Measurements from ENCODE around the gene KLHL25.
A peak's percentile ranks its signal among the peaks of the same experiment; 100 is the strongest.

KLHL25 gene

DNA sequence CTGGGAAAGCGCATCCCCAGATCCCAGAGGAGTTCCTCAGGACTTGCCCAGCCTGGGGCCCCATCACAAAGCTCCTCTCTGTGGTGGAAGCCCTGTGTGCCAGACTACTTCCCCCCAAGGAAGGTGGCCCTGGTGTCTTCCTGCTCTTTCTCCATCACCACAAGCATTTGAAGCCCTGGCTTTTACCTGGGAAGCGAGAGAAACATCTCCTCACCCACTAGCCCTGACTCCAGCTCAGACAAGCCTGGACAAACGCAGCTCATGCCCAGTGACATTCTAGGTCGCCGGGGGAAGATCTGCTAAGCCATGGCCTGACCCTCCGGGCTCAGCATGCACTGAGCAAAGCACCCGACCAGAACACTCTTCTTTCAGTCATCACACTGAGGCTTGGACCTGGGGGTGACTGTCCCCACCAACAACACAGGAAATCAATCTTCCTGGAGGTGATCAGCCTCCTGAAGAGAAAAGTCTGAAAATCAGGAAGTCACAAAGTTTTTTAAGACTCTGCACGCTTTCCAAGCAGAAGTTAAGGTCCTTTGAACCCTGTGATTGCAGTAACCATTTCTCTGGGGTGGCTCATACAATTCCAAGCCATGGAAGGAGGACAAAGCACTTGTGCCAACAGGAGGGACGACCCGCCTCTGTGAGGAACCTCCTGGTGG, 40.8 kb downstream of the KLHL25 start:
- H3K9me3 Mint-ChIP-seq: no peaks in the 10 kb centered on the region
- H3K4me1 Mint-ChIP-seq (ENCODE audit: low read depth): peaks cover 32% of the 10 kb centered on the region
- H3K27ac Mint-ChIP-seq: peak overlapping the region; percentile 82
- H3K4me3 Mint-ChIP-seq: no peak overlapping the region
- DNase-seq: no peak
- H3K36me3 Mint-ChIP-seq (ENCODE audit: low read depth): peaks cover 20% of the 10 kb centered on the region
- H3K27me3 Mint-ChIP-seq: no peaks in the 10 kb centered on the region

DNA sequence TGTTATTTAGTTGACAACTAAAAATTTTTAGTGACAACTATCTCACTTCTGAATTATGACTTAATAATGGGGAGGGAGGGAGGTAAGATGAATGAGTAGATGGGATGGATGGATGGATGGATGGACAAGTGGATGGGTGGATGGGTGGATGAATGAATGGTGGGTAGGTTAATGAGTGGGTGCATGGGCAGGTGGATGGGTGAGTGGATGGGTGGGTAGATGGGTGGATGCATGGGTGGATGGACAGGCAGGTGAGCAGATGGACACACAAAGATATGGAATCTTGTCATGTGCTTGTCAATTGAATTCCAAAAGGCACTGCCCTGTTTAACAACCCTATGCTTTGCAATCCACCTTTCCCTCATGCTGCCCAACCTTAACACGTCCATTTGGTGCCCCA, 41.5 kb downstream of the KLHL25 start:
- H3K27me3 Mint-ChIP-seq: no peaks in the 10 kb centered on the region
- peaks cover 32% of the 10 kb centered on the region for H3K4me1 Mint-ChIP-seq (ENCODE audit: low read depth)
- DNase-seq: no peak
- H3K4me3 Mint-ChIP-seq: no peak overlapping the region
- peak overlapping the region; percentile 22 for H3K27ac Mint-ChIP-seq
- peaks cover 21% of the 10 kb centered on the region for H3K36me3 Mint-ChIP-seq (ENCODE audit: low read depth)
- H3K9me3 Mint-ChIP-seq: no peaks in the 10 kb centered on the region

DNA sequence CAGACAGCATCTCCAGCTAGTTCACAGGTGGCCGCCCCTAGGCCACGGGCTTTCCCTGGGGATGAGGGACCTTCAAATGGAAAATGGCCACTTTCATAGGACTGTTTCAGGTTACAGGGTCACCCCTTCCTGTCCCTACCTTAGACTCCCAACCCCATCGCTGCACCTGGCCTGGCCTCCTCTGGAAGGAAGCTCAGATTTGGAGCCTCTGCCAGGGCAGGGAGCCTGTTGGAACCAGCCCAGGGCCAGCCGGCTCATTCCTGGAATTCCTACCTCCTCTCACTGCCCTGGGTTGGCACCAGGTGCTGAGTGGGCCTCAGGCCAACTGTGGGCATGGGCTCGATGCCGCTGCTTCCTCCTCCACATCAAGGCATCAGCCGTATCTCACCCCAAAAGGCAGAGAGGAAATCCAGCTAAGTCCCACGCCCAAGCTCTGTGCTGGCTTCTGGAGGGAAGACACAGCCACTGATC, 42.2 kb downstream of the KLHL25 start:
- H3K36me3 Mint-ChIP-seq (ENCODE audit: low read depth): peaks cover 22% of the 10 kb centered on the region
- H3K4me1 Mint-ChIP-seq (ENCODE audit: low read depth): peaks cover 32% of the 10 kb centered on the region
- H3K27ac Mint-ChIP-seq: peak overlapping the region; percentile 80
- DNase-seq: no peak
- no peak overlapping the region for H3K4me3 Mint-ChIP-seq
- no peaks in the 10 kb centered on the region for H3K27me3 Mint-ChIP-seq
- H3K9me3 Mint-ChIP-seq: no peaks in the 10 kb centered on the region

DNA sequence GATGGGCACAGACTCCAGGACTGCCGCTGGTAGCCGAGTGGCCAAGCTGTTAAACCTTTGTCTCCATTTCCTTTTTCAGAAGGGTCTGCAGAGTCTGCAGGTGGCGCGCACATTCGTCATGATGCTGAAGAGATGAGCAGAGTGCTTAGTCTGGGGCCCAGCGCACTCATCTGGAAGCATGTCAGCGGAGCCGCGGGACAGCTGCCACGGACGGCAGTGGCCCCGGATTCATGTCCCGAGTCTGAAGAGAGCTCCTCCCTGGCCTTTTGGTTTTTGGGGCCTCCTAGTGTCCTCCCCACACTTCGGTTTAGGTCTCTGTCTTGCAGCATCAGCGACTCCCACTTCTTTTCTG, 42.6 kb downstream of the KLHL25 start:
- Mint-ChIP-seq H3K9me3 (no peaks in the 10 kb centered on the region), H3K4me1 (ENCODE audit: low read depth) (peaks cover 33% of the 10 kb centered on the region), H3K27me3 (no peaks in the 10 kb centered on the region), H3K27ac (peak overlapping the region; percentile 76), H3K36me3 (ENCODE audit: low read depth) (peaks cover 26% of the 10 kb centered on the region), H3K4me3 (no peak overlapping the region)
- DNase-seq: no peak

DNA sequence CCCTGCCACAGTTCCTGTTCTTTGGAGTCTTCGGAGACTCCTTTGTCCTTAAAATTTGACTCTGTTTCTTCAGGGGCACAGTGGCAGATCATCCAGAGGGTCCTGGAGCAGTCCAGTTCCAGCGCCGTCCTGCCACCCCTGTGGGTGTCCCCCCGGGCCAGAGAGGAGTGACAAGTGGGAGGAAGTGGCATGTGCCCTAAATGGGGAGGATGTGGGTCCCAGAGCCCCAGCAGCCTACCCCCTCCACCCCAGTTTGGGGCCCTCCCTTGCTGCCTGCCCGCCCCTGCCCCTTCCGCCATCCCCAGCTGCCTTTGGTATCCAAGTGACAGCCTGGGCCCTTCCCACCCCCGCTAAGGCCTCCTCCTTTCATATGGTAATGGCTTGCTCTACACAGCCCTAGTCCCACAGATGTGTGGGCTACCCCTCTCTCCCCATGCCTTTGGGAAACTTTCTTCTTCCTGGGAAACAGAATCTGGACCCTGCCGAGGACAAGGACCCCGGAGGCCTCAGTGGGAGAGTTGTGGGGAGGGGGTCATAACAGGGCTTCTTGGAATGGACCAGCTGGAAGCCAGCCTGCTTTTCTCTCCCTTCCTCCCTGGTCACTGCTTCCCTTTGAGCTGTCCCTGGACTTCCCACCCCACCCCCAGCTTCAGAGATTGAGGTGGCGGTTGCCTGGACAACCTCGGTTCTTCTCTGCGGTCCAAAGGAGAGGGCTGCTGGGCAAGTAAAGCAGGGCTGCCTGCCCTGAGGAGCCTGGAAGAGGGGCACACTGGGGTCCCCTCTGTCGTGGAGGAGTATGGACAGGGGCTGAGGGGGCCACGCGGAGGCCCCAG, 43.2 kb downstream of the KLHL25 start:
- Mint-ChIP-seq H3K36me3 (ENCODE audit: low read depth) (peaks cover 32% of the 10 kb centered on the region), H3K4me3 (no peak overlapping the region), H3K27ac (peak overlapping the region; percentile 76), H3K27me3 (no peaks in the 10 kb centered on the region), H3K9me3 (no peaks in the 10 kb centered on the region), H3K4me1 (ENCODE audit: low read depth) (peaks cover 33% of the 10 kb centered on the region)
- DNase-seq: no peak

DNA sequence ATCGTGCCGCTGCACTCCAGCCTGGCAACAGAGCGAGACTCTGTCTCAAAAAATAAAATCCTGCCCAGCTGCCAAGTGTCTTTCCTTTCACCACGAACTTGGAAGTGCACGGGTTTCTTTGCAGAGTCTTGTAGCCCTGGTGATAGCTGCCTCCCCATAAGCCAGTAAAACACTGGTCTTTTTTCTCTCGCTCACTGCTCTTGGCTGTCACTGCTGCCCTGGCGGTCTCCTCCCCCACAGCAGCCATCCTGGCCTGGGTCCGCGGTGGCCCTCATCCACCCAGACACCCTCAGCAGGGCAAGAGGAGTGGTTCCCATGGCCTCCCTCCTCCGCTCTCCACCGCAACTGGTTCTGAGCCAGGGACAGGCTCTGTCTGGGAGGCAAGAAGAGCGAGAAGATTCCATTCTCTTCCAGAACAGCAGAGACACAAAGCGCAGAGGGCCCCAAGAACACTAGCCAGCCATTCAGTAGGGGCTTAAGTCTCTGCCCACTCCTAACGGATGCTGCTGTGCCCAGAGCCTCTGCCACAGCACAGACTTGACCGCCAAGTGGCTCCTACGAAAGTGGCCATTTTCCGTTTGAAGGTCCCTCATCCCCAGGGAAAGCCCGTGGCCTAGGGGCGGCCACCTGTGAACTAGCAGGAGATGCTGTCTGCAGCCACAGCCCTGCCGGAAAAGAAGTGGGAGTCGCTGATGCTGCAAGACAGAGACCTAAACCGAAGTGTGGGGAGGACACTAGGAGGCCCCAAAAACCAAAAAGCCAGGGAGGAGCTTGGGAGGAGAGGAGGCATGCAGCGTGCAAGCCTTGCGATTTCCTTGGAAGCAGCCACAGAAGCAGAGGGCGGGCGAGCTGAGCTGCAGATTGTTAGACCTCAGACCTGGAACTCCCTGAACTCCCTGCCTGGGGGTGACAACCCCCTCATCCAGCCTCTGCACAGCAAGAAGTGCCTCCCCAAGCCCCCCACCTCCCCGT, 44.1 kb downstream of the KLHL25 start:
- peak; percentile 33 for DNase-seq
- Mint-ChIP-seq H3K36me3 (ENCODE audit: low read depth) (peaks cover 41% of the 10 kb centered on the region), H3K9me3 (no peaks in the 10 kb centered on the region), H3K27me3 (no peaks in the 10 kb centered on the region), H3K4me3 (no peak overlapping the region), H3K27ac (peak overlapping the region; percentile 76), H3K4me1 (ENCODE audit: low read depth) (peaks cover 33% of the 10 kb centered on the region)

DNA sequence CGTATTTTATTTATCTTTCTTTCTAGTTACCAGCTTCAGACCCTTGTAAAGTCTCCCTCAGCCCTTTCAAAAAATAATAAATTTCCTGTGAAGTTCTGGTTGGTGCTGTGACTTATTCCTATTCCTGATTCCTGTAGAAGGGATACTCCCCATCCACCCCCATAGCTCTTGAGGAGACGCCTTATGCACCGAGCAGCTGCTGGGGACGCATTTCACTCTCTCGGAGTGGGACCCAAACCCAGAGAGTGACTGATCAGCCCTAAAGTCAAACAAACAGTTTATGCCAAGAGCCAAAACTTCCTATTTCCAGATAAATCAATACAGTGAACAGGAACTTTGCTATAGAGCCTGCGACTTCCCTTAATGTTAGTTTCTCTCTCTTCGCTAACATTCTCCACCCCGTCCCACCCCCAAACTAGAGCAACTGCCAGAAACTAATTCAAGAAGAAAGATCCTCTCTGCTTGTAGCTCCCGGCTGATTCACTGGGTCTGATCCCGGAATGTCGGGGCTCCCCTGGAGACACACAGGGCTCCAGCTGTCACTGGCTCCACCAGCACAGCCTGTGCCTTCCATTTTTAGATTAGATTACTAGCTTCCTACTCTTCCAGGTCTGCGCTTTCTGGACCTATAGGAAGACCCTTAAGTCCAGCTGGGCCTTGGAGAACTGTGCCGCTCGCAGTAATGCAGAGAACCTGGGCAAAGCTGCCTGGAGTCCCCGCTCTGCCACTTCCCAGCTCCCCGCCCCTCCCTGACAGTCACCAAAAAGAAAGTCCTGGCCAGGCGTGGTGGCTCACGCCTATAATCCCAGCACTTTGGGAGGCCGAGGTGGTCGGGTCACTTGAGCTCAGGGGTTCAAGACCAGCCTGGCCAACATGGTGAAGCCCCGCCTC, 45.2 kb downstream of the KLHL25 start:
- H3K36me3 Mint-ChIP-seq (ENCODE audit: low read depth): peaks cover 52% of the 10 kb centered on the region
- DNase-seq: peak; percentile 22
- peak overlapping the region; percentile 65 for H3K27ac Mint-ChIP-seq
- peaks cover 33% of the 10 kb centered on the region for H3K4me1 Mint-ChIP-seq (ENCODE audit: low read depth)
- no peaks in the 10 kb centered on the region for H3K9me3 Mint-ChIP-seq
- no peaks in the 10 kb centered on the region for H3K27me3 Mint-ChIP-seq
- H3K4me3 Mint-ChIP-seq: no peak overlapping the region

DNA sequence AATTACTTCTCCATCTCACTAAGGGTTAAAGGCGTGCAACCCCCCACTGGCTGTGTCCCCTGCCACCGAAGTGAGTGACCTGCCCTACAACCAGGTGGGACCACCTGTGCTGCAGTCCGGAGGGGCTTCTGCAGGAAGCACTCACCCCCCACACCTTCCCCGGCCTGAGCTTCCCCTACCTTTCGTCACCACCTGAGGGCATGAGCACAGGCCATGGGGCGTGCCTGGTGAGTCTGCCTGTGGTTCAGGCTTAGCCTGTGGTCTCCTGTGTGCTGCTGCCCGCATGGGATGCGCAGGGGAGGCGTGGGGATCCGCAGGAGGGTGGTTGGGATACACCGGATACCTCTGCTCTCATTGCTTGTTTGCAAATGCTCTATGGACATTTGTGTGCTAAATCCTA, 46.0 kb downstream of the KLHL25 start:
- peaks cover 31% of the 10 kb centered on the region for H3K4me1 Mint-ChIP-seq (ENCODE audit: low read depth)
- no peaks in the 10 kb centered on the region for H3K27me3 Mint-ChIP-seq
- peak; percentile 29 for DNase-seq
- H3K27ac Mint-ChIP-seq: peak overlapping the region; percentile 91
- no peak overlapping the region for H3K4me3 Mint-ChIP-seq
- no peaks in the 10 kb centered on the region for H3K9me3 Mint-ChIP-seq
- peaks cover 60% of the 10 kb centered on the region for H3K36me3 Mint-ChIP-seq (ENCODE audit: low read depth)

DNA sequence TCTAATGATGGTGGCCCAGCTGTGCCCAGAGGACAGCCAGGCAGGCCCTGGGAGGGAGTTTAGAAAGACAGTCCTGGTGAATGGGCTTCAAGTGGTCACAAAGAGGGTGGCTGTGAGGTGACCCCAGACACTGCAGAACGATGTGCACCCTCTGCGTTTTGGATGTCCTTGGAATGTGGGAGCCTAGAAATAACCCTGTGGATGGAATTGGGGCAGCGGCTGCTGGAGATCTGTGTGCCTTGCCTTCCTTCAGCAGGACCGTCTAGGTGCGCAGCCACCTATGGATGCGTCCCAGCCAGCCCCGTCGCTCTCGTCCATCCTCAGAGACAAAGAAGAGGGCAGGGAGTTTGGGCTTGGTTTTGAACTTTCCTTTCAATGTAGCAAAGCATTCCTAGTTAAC, 46.5 kb downstream of the KLHL25 start:
- Mint-ChIP-seq H3K27ac (peak overlapping the region; percentile 91), H3K4me1 (ENCODE audit: low read depth) (peaks cover 28% of the 10 kb centered on the region), H3K27me3 (no peaks in the 10 kb centered on the region), H3K4me3 (no peak overlapping the region), H3K9me3 (no peaks in the 10 kb centered on the region), H3K36me3 (ENCODE audit: low read depth) (peaks cover 65% of the 10 kb centered on the region)
- peak; percentile 16 for DNase-seq

DNA sequence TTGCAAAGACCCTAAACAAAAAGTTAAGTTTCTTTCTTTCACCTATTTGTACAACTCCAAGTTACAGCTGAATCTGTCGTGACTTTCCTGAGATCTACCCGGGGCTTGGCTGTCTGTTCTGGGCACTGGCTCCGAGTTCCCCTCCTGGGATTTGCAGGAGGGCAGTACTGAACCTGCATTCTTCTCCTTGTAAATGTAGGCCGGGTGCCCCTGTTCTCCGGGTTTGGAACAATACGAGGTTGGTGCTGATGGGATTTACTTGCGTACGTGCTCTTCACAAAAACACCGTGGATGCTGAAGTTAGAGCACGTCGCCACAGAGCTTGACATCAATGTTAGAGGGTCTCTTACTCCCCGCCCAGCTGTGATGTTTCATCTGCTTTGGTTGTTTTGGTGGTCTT, 48.1 kb downstream of the KLHL25 start:
- no peaks in the 10 kb centered on the region for H3K9me3 Mint-ChIP-seq
- peaks cover 78% of the 10 kb centered on the region for H3K36me3 Mint-ChIP-seq (ENCODE audit: low read depth)
- peak overlapping the region; percentile 91 for H3K27ac Mint-ChIP-seq
- no peak overlapping the region for H3K4me3 Mint-ChIP-seq
- DNase-seq: no peak
- no peaks in the 10 kb centered on the region for H3K27me3 Mint-ChIP-seq
- H3K4me1 Mint-ChIP-seq (ENCODE audit: low read depth): peaks cover 15% of the 10 kb centered on the region

DNA sequence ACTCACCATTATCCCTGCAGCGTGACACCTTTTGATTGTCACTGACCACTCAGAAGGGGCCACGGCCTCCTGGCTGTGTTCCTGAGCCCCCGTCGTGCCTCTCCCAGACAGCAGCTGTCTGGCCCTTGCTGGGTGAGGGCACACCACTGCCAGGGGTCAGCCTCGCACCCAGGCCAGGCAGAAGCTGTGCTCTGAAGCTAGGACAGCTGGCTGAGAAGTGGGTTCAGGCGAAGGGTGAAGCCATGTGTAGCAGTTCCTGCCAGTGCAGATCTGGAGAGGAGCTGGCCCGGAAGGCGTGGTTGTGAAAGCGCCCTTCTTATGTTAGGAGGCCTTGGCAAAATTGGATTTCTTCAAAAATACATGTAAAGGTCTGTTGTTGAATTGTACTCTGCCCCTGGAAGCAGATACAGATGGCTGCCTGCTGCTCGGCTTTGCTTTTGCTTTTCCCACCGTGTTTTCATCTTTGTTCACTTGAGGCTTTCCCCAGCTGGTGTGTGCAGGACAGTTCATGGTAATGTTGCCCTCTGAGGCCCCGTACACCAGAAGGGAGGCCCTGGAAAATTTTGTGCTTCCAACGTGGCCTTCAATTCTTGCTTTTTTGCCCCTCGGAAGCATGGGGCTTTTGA, 49.1 kb downstream of the KLHL25 start:
- H3K27me3 Mint-ChIP-seq: no peaks in the 10 kb centered on the region
- peak overlapping the region; percentile 83 for H3K27ac Mint-ChIP-seq

DNA sequence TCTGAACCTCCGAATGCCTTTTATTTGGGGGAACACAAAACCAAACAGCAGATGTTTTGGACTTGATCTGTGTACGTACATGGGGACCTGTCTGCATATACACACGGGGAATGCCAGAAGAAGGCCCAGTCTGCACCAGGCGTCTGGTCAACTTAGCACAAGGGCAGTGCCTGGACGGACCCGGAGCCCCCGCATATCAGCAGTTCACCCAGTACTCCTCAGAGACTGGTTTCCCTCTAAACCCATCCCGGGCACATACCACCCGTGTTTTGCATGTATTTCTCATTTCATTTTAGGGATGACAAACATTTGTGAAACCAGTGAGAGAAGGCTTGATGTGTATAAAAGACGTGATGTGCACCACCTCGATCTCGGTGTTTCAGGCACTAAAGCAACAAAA, 49.7 kb downstream of the KLHL25 start:
- Mint-ChIP-seq H3K4me1 (ENCODE audit: low read depth) (peaks cover 1% of the 10 kb centered on the region), H3K27ac (peak overlapping the region; percentile 83), H3K4me3 (no peak overlapping the region), H3K9me3 (no peaks in the 10 kb centered on the region), H3K36me3 (ENCODE audit: low read depth) (peaks cover 94% of the 10 kb centered on the region), H3K27me3 (no peaks in the 10 kb centered on the region)
- DNase-seq: no peak

More for the DNA sequence above, 49.1 kb downstream of the KLHL25 start:
- H3K4me1 Mint-ChIP-seq (ENCODE audit: low read depth): peaks cover 5% of the 10 kb centered on the region
- H3K9me3 Mint-ChIP-seq: no peaks in the 10 kb centered on the region
- H3K36me3 Mint-ChIP-seq (ENCODE audit: low read depth): peaks cover 88% of the 10 kb centered on the region
- H3K4me3 Mint-ChIP-seq: no peak overlapping the region
- DNase-seq: no peak

DNA sequence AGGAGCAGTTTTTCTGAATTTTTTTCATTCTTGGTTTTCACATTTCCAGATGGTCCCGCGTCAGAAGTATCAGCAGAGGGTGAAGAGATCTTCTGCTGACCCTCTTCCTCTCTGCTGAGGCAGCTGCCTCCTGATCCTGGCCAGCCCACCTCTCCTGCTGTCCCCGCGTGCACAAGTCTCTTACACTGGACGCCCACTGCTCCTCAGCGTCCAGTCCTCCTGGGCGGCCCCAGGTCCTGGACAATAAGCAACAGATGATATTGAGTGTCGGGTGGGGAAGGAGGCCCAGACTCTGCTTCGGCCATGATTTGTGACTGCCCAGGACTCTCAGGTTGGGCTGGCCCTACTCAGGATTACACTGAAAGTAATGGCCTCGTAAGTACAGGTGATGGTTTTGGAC, 50.1 kb downstream of the KLHL25 start:
- H3K27ac Mint-ChIP-seq: peak overlapping the region; percentile 83
- no peaks in the 10 kb centered on the region for H3K27me3 Mint-ChIP-seq
- H3K4me3 Mint-ChIP-seq: no peak overlapping the region
- H3K36me3 Mint-ChIP-seq (ENCODE audit: low read depth): peaks cover 98% of the 10 kb centered on the region
- no peak for DNase-seq
- H3K4me1 Mint-ChIP-seq (ENCODE audit: low read depth): peaks cover 1% of the 10 kb centered on the region
- H3K9me3 Mint-ChIP-seq: no peaks in the 10 kb centered on the region
